Progenitor cell of endocrine pancreas (in vitro differentiated cells): ENCODE results near the gene IL6ST. TPM values are rescaled to one million over a fixed set of nuclear protein-coding genes. Genes with fewer than 3 reads are reported as not detected.
"Not testable (repeated sequence)": the region's sequence is repeated elsewhere in the genome, so short reads cannot be mapped to it uniquely, and the experiment has no call there.

ENCODE experiments used
- DNase-seq: peaks from one replicate; pipeline ENCODE4 v3.0.0; 2021; ENCODE audit warnings: low spot score; ENCODE audit not compliant: unreplicated experiment
- H3K27ac Mint-ChIP-seq: 2 replicates; pipeline ENCODE4 v1.8.0; 2021; ENCODE audit warnings: mild to moderate bottlenecking, moderate library complexity, mixed read lengths
- H3K27me3 Mint-ChIP-seq: 2 replicates; pipeline ENCODE4 v1.8.0; 2021; ENCODE audit warnings: mixed read lengths
- H3K36me3 Mint-ChIP-seq: 2 replicates; pipeline ENCODE4 v1.8.0; 2022; ENCODE audit warnings: mixed read lengths; ENCODE audit not compliant: insufficient read depth
- H3K4me1 Mint-ChIP-seq: 2 replicates; pipeline ENCODE4 v1.8.0; 2021; ENCODE audit warnings: low read depth, mixed read lengths
- H3K4me3 Mint-ChIP-seq: 2 replicates; pipeline ENCODE4 v1.8.0; 2021; ENCODE audit warnings: low read depth, mild to moderate bottlenecking, moderate library complexity, mixed read lengths
- H3K9me3 Mint-ChIP-seq: 2 replicates; pipeline ENCODE4 v1.8.0; 2021; ENCODE audit warnings: low read depth, mixed read lengths
- total RNA-seq: library from RNA; stranded (reverse); gene quantifications from 2 replicates; pipeline ENCODE4 v1.2.1, GENCODE V29; 2021
- TF ChIP-seq, protein P1 (sequence below): fragments of 200-600 bp; sonication (generic); IDR thresholded peaks from one replicate; pipeline ENCODE4 v1.5.0; 2021; ENCODE audit warnings: antibody characterized with exemption, mild to moderate bottlenecking; ENCODE audit not compliant: unreplicated experiment

Gene IL6ST
- total RNA-seq, 1 donor from 2014 or later: 53.2 TPM

DNA sequence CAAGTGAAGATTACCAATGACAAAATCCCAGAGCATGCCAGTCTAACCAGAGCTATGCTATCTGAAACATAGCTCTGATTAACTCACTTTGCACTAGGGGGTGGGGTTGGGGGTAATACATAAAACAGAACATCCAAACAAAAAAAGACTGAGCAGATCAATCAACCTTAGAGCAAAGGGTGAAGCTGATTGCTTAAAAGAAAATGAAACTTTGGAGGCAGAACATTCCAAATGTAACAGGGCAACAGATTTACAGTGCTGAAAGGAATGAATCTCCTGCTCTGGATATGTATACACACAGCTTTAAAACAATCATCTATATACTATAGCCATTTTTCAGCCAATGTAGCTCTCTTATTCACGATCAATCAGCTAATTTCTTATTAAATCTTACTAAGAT lies 4.9 kb downstream of the IL6ST start:
- H3K27me3 Mint-ChIP-seq: no peaks in the 10 kb centered on the region
- no peak overlapping the region for H3K4me3 Mint-ChIP-seq
- H3K27ac Mint-ChIP-seq: peak overlapping the region; percentile 61
- H3K4me1 Mint-ChIP-seq: peaks cover 39% of the 10 kb centered on the region
- no peak for DNase-seq
- H3K36me3 Mint-ChIP-seq: peaks cover 4% of the 10 kb centered on the region
- H3K9me3 Mint-ChIP-seq: peaks cover 8% of the 10 kb centered on the region
- TF ChIP-seq, protein P1, sequence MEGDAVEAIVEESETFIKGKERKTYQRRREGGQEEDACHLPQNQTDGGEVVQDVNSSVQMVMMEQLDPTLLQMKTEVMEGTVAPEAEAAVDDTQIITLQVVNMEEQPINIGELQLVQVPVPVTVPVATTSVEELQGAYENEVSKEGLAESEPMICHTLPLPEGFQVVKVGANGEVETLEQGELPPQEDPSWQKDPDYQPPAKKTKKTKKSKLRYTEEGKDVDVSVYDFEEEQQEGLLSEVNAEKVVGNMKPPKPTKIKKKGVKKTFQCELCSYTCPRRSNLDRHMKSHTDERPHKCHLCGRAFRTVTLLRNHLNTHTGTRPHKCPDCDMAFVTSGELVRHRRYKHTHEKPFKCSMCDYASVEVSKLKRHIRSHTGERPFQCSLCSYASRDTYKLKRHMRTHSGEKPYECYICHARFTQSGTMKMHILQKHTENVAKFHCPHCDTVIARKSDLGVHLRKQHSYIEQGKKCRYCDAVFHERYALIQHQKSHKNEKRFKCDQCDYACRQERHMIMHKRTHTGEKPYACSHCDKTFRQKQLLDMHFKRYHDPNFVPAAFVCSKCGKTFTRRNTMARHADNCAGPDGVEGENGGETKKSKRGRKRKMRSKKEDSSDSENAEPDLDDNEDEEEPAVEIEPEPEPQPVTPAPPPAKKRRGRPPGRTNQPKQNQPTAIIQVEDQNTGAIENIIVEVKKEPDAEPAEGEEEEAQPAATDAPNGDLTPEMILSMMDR: no peak

DNA sequence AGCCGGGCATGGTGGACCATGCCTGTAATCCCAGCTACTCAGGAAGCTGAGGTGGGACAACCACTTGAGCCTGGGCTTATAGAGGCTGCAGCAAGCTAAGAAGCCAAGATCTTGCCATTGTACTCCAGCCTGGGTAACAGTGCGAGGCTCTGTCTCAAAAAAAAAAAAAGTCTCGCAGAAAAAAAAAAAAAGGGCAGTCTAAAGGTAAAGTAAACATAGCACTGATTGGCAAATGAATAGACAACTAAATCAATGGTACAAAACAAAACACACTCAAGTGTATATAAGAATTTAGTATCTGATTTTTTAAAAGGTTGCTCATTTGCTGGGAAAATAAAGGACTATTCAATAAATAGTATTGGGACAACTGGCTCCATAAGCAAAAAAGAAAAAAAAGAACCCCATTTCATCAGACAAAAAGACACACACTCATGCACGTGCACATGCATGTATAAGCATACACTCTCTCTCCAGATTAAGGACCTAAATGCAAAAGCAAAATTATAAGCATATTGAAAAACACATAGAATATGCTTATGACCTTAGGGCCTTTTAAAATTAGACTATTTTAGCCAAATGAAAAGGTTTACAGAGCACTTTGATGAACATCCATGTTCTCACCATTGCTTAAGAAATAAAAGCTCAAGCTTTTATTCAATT lies 5.7 kb downstream of the IL6ST start:
- TF ChIP-seq, protein P1: no peak
- Mint-ChIP-seq H3K4me3 (peak overlapping the region; percentile 9), H3K27ac (peak overlapping the region; percentile 6), H3K4me1 (peaks cover 41% of the 10 kb centered on the region), H3K9me3 (peaks cover 8% of the 10 kb centered on the region), H3K27me3 (no peaks in the 10 kb centered on the region), H3K36me3 (peaks cover 4% of the 10 kb centered on the region)
- DNase-seq: no peak

DNA sequence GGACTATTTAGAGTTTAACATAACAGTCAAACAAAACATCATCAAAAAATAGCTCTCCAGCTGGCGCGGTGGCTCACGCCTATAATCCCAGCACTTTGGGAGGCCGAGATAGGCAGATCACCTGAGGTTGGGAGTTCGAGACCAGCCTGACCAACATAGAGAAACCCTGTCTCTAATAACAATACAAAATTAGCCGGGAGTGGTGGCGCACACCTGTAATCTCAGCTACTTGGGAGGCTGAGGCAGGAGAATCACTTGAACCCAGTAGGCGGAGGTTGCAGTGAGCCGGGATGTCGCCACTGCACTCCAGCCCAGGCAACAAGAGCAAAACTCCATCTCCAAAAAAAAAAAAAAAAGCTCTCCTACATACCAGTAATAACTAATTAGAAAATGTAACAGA lies 6.3 kb downstream of the IL6ST start:
- H3K9me3 Mint-ChIP-seq, DNase-seq, H3K27ac Mint-ChIP-seq, H3K27me3 Mint-ChIP-seq, H3K4me3 Mint-ChIP-seq, H3K36me3 Mint-ChIP-seq: not testable (repeated sequence)
- peaks cover 37% of the 10 kb centered on the region for H3K4me1 Mint-ChIP-seq

DNA sequence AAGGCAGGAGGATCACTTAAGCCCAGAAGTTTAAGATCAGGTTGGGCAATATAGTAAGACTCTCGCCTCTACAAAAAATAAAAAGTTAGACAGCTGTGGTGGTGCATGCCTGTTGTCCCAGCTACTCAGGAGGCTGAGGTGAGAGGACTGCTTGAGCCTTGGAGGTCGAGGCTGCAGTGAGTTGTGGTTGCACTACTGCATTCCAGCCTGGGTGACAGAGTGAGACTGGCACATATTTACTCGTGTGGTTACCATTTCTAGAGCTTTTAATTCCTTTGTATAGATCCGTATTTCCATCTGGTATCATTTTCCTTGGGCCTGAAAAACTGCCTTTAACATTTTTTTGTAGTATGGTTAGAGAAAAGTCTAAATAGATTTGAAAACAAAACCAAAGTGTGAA lies 7.8 kb downstream of the IL6ST start:
- H3K36me3 Mint-ChIP-seq: peaks cover 4% of the 10 kb centered on the region
- H3K4me1 Mint-ChIP-seq: peaks cover 29% of the 10 kb centered on the region
- H3K27ac Mint-ChIP-seq: no peak overlapping the region

DNA sequence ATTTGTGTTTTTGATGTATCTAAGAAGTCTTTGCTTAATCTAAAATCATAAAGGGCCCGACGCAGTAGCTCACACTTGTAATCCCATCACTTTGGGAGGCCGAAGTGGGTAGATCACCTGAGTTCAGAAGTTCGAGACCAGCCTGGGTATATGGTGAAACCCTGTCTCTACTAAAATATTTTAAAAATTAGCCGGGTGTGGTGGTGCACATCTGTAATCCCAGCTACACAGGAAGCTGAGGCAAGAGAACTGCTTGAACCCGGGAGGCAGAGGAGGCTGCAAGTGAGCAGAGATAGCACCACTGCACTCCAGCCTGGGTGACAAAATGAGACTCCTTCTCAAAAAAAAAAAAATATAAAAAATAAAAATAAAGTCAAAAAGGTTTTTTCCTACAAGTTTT lies 9.6 kb downstream of the IL6ST start:
- no peaks in the 10 kb centered on the region for H3K27me3 Mint-ChIP-seq
- no peak overlapping the region for H3K27ac Mint-ChIP-seq
- peaks cover 5% of the 10 kb centered on the region for H3K9me3 Mint-ChIP-seq
- TF ChIP-seq, protein P1: no peak
- no peak overlapping the region for H3K4me3 Mint-ChIP-seq
- peaks cover 3% of the 10 kb centered on the region for H3K36me3 Mint-ChIP-seq
- no peak for DNase-seq
- H3K4me1 Mint-ChIP-seq: peaks cover 21% of the 10 kb centered on the region

More for the DNA sequence above, 7.8 kb downstream of the IL6ST start:
- DNase-seq: no peak
- no peak overlapping the region for H3K4me3 Mint-ChIP-seq
- no peaks in the 10 kb centered on the region for H3K27me3 Mint-ChIP-seq
- TF ChIP-seq, protein P1: no peak
- peaks cover 8% of the 10 kb centered on the region for H3K9me3 Mint-ChIP-seq

DNA sequence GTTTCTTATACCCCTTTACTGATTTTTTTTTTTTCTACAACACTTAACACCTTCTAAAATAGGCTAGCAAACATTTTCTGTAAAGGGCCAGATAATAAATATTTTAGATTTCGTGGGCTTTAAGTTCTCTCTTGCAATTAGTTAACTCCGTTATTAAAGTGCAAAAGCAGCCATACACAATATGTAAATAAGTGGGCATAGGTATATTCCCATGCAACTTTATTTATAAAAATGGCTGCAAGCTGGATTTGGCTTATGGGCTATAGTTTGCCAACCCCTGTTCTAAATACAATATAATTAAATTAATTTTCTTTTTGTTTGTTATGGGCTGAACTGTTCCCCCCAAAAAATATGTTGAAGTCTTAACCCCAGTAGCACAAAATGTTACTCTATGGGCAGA lies 10.8 kb downstream of the IL6ST start:
- TF ChIP-seq, protein P1: no peak
- DNase-seq: no peak
- no peaks in the 10 kb centered on the region for H3K27me3 Mint-ChIP-seq
- no peak overlapping the region for H3K27ac Mint-ChIP-seq
- no peak overlapping the region for H3K4me3 Mint-ChIP-seq
- peaks cover 9% of the 10 kb centered on the region for H3K4me1 Mint-ChIP-seq
- peaks cover 5% of the 10 kb centered on the region for H3K9me3 Mint-ChIP-seq
- peaks cover 3% of the 10 kb centered on the region for H3K36me3 Mint-ChIP-seq
